HG02840 (cell line): ENCODE measurements around the gene IFNA14.
"Not testable (repeated sequence)": the region's sequence is repeated elsewhere in the genome, so short reads cannot be mapped to it uniquely, and the experiment has no call there.

Experiments
- ATAC-seq: cut with Tn5 transposase; IDR thresholded peaks from one replicate; pipeline ENCODE4 v1.9.1; 2021; ENCODE audit warnings: mild to moderate bottlenecking, moderate library complexity, moderate number of reproducible peaks; ENCODE audit not compliant: unreplicated experiment, low FRiP score

IFNA14 gene

GRCh38 chr9:21239911-21240310 is at the start of gene IFNA14:
TSS of gene IFNA14 (minus strand) at chr9:21240005. CDS start at chr9:21239935, 70 bp downstream.
- no peak for ATAC-seq

GRCh38 chr9:21287280-21287679 is 47.5 kb upstream of the IFNA14 start:
- ATAC-seq, result no peak

- ATAC-seq, result no peak
These were observed 46.9 kb upstream of the IFNA14 start for GRCh38 chr9:21286659-21287058.

GRCh38 chr9:21286099-21286498 is 46.3 kb upstream of the IFNA14 start:
- ATAC-seq, result no peak

- no peak for ATAC-seq
These were observed 41.5 kb upstream of the IFNA14 start for GRCh38 chr9:21281275-21281674.

GRCh38 chr9:21268347-21268657 is 28.5 kb upstream of the IFNA14 start:
- peak; percentile 10 for ATAC-seq

- peak; percentile 54 for ATAC-seq
These were observed 27.9 kb upstream of the IFNA14 start for GRCh38 chr9:21267485-21268346.

GRCh38 chr9:21266733-21267484 is 27.1 kb upstream of the IFNA14 start:
- ATAC-seq, result peak; percentile 58

GRCh38 chr9:21265421-21266189 is 25.8 kb upstream of the IFNA14 start:
- ATAC-seq, result no peak

GRCh38 chr9:21255538-21256212 is 15.9 kb upstream of the IFNA14 start:
- ATAC-seq, result no peak

- no peak for ATAC-seq
These were observed 13.1 kb upstream of the IFNA14 start for GRCh38 chr9:21252721-21253547.

GRCh38 chr9:21251638-21252037 is 11.8 kb upstream of the IFNA14 start:
- ATAC-seq, result no peak

GRCh38 chr9:21251190-21251589 is 11.4 kb upstream of the IFNA14 start:
- ATAC-seq, result no peak

- ATAC-seq, result no peak
These were observed 5.0 kb upstream of the IFNA14 start for GRCh38 chr9:21244836-21245235.

GRCh38 chr9:21236360-21236714 is 3.5 kb downstream of the IFNA14 start:
- ATAC-seq, result not testable (repeated sequence)

- ATAC-seq, result peak; percentile 77
These were observed 4.1 kb downstream of the IFNA14 start for GRCh38 chr9:21235468-21236359.

- ATAC-seq, result no peak
These were observed 5.6 kb downstream of the IFNA14 start for GRCh38 chr9:21234153-21234687.

GRCh38 chr9:21233258-21233657 is 6.5 kb downstream of the IFNA14 start:
- ATAC-seq, result no peak
